Mesenteric fat pad (tissue), 1 donor: Measurements from ENCODE around the gene C4orf50. TPM values are rescaled to one million over a fixed set of nuclear protein-coding genes. Genes with fewer than 3 reads are reported as not detected.

Experiments used
- DNase-seq: peaks from one replicate; pipeline ENCODE4 v3.0.0-alpha.2; 2020; ENCODE audit warnings: low spot score
- long read RNA-seq: library from polyadenylated mRNA; unstranded; transcript quantifications from one replicate; pipeline ENCODE4 v2.0.0, GENCODE V29; 2020
- total RNA-seq: library from RNA; stranded (reverse); fragmentation: NEBNext Ultra II Directional; extraction: Animal tissue kit (Norgen Biotek cat#: 25700); gene quantifications from one replicate; pipeline ENCODE4 v1.2.1, GENCODE V29; 2021
- donor health status: DM: yes; HTN: yes; CAD: no.

The C4orf50 gene
- total RNA-seq = not detected
- long read RNA-seq, partial matches to known transcripts = 0 of 1 reads
- long read RNA-seq, other reads (novel, unspliced or antisense) = 1 of 1 reads

DNA sequence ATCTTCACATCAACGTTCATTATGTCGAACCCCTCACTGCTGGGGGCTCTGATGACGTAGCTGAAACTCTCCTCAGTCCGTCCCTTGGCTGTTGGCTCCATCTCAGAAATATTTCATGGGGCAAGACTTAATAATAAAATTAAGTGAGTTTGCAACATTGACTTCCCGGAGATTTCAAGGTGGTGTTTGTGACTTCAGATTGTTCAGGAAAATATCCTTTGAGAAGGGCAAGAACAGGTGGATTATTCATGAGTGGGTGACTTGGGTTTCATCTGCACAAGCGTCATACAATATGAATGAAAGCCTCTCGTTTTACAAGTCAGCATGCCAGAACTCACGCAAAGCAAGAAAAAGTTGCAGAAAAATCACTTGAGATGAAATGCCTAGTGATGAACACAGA is at the start of gene C4orf50:
C4orf50 (minus strand) TSS at position 101 of the 400 bp plus-strand sequence.
- no peak for DNase-seq

DNA sequence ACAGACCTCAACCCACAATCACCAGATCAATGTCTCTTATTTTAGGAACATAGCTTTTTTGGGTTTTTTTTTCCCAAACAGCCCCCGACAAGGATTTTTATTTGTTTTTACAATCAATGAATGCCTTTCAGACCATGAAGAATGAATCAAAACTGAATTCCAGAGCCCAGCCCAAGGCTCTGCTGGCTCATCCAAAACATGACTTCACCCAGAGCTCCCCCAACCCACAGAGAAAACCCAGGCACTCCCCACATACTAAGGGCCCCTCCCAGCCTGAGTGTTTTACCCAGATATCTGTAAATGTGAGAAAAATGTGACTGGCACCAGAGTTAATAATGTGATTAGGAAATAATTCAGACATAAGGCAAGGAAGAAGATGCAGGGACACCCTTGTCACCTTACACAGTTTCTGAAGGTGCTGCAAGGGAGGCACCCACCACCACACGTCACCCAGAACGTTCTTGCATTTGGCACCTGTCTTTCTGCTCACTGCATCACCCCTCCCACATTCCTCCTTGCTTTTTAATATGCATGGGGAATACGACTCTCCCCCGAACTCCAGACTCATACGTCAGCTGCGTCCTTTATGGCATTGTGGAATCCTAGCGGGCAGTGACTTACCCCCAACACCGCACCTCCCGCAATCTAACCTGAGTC is 47.8 kb upstream of the C4orf50 start:
- DNase-seq = no peak

DNA sequence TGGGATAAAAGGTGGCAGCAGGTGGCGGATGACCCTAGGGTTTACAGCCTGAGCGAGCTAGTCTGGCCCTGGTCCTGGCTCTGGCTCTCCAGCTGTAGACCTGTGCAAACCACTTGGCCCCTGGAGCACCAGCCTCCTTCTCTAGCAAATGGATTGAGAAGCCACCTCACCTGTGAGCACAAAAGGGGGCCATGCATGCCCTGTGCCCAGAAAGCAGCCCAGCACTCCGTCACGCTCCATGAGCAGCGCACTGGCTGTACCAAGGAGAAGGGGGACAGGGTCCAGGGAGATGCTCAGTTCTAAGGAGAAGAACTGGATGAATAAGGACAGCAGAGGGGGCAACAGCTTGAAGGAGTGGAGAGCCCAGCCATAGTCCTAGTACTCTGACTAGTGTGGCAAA is 46.9 kb upstream of the C4orf50 start:
- no peak for DNase-seq

DNA sequence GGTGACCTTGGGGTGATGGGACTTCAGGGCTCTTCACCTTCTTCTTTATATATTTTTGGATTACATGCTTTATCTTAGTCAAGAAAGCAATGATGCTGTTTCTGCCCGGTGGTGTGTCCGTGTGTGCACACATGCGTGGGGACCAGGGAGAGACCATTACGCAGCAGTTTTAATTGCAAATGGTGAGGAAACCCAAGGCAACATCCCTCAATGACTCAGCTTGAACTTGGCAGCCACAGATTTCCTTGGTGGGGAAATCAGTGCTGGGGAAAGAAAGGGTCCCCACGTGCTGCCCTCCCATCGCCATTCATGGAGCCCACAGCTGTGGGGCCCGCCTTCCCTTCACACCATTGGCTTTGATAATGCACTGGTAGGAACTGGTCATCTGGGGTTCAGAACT is 46.2 kb upstream of the C4orf50 start:
- DNase-seq = no peak

DNA sequence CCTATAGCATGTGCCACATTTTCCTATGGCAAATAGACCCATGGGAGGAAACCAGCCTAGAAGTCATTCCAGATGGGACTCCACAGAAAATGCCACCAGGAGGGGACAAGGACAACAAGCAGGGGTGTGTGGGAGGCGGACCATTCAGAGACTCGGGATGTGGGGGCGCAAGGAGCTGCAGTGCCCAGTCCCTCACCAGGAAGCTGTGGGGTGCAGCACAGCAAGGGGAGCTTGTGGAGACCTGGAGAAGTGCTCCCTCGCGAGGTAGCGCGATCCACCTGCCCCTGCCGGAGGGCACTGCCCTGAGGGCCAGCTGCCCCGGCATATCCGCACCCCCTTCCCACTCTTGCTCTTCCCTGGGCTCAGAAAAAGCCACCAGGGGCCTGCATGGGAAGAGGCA is 45.5 kb upstream of the C4orf50 start:
- no peak for DNase-seq

DNA sequence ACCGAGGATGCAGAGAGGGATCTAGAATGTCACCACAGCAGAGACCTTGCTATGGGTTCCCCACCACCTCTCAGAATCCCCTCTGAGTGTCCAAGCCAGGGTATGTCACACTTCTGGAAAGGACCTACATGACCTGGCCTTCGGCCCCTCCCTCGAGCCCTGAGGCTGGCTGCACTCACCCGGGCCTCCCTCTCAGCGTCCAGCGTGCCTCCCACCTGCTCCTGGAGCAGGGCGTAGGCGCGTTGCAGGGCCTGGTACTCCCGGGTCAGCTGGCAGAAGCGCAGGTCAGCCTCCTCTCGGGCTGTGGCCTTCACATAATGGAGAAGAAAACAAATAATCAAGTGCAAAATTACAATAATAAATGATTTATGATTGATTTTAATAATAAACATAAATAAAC is 43.9 kb upstream of the C4orf50 start:
- no peak for DNase-seq

DNA sequence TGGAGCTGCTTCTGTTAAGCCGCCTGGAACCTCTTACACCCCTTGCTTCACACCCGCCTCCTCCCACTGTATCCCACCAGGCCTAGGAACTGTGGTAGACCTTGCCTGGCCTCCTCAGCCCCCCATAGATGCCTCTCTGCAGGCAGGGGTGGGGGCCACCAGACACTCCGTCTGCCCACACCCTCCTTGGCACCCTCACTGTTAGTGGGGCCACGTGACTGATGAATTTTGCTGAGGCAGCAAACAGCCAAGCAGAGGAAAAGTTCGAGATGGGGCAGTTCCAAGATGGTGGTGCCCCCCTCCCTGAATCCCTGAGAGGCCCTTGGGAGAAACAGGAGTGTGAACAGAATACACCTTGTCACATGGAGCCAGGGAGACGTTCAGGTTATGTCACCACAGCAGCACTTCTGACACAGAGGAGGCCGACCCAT is 41.2 kb upstream of the C4orf50 start:
- no peak for DNase-seq

DNA sequence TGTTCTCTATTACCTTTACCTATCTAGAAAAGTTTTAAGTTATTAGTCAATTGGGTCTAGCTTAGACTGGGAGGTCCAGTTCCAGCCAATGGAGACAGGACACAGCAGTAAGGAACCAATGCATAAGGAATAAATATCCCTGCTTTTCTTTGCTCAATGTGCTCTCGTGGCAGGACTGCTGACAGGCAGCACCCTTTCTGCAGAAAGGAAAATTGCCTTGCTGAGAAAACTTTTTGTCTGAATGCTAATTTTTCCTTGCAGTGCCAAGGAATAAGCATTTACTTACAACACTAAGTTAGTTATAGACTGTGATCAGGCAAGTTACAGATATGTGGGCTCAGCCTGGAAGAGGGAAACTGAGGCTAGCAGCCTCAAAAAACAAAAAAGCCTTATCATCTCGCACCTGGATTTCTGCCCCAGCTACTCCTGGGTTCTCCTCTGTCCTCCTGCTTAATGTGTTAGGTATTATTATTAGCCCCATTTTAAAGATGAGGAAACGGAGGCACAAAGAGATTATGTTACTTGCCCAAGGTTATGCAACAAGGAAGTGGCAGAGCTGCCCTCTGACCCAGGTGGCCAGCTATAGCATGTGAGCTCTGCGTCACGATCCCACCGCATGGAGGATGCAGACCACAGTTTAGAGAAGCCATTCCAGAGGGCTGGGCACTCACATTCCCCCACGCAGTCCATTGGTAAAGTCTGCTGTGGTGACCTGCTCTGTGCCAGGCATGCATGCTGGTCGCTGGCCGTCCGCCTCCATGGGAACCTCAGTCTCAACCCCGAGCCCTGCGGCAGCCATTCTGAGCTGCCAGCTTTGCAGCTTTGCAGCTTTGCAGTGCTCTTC is 40.5 kb upstream of the C4orf50 start:
- no peak for DNase-seq

DNA sequence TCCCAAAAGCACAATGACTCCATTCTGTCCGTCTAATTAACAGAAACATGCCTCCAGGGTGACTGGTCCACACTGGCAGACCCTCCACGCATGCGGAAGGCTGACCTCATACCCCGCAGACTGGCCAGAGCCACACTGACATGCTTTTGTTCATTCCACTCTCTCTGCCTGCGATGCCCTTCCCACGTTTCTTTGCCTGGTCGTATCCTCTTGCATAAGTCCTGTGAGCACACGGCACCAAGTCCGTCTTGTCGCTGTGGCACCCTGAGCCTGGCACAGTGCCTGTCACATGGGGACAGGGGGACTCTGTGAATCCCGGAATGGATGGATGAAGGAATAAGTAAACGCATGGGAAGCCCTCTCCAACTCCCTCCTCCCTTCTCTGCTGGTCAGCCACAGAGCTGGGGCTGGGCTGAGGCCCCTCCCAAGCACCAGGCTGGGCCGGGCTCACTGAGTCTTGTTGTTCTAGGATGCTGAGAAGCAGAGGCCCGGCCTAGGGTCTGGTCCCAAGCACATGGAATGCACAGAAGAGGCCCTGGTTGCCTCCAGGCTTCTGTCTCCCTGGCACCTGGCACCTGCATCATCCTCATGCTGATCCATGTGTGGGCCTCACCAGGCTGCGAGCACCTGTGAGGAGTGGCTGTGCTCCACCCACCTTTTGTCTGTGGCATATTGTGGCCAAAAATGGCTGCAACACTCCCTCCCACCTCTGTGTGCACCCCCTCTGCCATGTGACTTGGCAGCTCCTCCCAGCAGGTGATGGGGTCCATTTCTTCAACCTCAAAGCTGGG is 38.9 kb upstream of the C4orf50 start:
- DNase-seq = no peak

DNA sequence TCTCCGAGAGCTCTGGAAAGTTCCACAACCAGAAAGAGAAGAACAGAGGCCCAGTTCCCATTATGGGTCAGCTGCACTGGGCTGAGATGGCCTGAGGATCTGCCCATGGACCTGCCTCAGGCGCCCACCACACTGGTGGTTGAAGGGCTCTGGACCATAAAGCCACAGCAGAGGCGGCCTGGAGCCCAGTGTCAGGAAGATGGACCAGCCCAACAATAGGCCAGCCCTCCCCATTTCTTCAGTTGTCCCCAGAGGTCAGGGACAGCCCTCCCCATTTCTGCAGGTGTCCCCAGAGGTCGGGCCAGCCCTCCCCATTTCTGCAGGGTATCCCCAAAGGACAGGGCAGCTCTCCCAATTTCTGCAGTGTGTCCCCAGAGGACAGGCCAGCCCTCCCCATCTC is 37.2 kb upstream of the C4orf50 start:
- no peak for DNase-seq

DNA sequence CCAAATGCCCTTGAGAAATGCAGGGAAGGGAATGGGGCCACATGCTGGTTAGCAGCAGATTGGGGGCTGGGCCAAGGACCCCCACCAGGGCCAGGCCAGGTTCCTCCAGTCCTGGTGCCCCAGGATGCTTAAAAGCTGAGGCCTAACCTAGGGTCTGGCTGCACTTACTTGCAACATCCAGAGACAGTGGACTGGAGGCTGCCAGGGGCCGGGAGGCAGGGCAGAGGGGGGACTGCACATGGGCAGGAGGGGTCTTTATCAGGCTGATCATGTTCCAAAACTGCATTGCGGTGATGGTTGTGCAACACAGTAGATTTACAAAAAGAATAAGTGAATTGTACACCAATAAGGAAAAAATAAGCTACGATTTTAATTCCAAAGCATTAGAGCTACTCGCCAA is 36.8 kb upstream of the C4orf50 start:
- no peak for DNase-seq

DNA sequence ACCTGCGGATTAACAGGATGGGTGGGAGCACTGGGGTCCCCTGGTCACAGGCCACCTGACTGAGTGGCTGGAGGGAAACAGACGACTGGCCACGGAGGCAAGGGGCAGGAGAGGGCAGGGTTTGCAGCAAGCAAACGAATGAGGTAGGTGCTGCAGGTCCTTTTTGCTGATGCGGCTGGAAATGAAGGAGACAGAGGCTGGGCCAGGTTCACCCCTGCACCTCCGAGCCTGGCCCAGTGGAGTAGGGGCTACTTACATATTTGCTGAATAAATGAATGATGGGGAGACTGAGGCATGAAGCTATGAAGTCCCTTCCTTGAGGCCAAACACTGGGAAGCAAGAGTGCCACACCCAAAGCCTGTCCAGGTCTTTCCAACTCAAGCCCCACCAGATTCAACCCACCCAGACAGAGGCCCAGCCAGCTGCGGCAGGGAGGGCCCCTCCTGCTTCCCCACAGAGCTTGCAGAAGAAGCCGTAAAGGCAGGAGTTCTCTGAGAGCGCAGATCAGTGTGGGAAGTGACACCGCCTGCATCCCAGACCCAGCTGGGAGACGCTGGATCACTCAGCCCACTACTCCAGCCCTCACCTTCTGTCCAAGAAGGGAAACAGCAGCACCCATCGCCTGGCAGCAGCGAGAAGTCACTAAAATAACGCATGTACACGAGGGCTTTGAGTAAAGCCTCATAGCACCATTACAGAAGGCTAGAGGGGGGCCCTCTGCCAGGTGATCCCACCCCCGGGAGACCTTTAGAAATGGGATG is 36.1 kb upstream of the C4orf50 start:
- DNase-seq = no peak

DNA sequence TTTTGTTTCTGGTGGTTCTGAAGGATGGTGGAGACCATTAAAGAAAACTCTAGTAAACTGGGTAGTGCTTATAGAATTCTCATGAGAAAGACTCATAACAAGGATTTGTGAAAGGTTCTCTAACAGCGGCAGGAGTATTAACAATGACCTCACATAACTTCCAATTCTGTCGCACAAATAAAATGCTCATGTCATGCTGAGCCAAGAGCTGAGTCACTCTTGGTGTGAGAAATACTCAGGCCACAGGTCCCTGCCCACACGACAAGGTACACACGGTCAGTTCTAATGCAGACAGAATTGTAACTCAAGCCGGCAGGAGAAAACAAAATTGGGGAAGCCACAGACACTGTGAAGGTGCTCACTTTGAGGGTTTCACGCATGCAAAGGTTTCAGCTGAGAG is 34.4 kb upstream of the C4orf50 start:
- no peak for DNase-seq

DNA sequence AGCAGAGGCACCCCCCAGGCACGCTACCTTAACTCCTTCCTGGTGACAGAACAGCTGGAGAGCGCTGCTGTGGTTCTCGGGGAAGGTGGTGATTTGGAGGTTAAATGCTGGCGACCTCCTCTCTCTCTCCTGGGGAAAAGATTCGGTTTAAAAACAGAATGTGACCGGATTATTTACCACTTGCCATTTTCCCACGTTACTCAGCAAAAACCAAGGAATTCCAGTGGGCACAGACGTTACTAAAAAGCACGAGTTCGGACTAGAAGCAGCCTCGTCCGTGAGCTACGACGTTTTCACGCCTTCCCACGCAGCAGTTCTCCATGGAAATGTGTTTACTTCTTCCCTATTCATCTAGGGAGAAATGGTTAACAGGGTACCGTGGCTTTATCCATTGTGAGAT is 32.3 kb upstream of the C4orf50 start:
- no peak for DNase-seq

DNA sequence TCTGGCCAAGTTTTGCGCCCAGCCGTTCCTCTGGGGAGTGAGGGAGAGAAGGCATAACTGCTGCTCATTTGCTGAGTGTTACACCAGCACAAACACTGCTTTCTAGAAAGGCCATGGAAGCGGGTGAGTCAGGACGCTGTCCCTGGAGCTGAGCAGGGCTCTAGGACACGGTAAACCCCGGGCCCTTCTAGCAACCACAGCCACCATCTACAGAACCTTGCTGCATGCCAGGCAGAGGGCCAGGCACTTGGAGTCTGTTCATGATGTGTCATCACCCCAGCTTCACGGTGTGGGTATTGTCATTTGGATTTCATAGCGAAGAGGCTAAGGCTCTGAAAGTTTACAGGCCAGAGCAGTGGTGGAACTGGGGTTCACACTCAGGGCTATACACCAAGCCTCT is 31.8 kb upstream of the C4orf50 start:
- no peak for DNase-seq

DNA sequence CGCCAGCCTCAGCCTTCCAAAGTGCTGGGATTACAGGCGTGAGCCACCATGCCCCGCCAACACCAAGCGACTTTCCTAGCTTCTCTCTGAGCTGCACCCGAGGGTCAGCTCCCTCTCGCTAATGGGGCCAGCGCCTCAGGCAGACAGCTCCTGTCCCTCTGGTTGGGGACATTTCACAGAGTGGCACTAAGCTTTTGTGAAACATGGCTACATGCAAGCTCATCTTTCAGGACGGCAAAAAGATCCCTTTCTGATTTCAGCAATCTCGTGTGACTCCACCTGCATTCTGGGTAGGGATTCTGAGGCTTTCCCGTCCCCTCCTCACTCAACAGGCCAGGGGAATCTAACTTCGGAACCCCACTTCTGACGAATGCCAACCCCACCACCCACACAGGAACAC is 31.0 kb upstream of the C4orf50 start:
- DNase-seq = no peak

DNA sequence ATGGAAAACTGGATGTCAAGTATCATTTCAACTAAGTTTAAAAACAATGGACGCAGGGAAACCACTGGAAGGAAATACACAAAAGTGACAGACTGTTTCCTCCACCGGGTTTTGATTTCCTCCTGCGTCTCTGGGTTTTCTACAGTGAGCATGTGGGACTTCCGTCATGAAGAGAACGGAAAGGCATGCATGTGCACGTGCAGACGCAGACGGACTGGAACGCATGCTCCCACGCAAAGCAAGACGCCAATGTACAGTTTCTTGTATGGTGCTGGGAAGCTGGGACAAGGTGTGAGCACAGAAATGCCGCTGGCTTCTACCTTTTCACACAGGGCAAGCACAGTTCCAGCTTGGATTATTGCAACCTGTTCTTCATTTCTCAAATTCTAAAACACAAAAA is 30.3 kb upstream of the C4orf50 start:
- DNase-seq = no peak

DNA sequence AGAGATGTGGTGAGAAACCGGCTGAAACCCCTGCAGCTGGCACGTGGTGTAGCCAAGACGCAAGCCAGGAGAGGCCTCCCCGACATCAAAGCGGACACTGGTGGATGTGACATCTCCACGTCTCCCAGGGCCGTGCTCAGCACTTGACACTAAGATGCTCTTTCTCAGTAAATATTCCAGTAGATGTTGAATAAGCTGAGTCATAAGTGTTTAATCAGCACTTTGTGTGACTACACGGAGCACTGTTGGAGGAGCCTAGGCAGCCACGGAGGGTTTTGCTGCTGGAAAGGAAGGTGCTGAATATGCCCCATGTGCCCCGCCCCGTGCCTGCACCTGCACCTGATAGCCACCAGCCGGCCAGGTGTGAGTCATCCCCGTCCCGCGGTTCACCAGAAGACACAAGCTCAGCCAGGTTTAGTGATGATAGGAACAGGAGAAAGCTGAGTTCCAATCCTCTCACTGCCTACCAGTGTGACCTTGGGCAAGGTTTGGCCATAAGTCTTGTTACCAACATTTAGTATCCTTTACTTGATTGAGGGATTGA is 29.0 kb upstream of the C4orf50 start:
- no peak for DNase-seq

DNA sequence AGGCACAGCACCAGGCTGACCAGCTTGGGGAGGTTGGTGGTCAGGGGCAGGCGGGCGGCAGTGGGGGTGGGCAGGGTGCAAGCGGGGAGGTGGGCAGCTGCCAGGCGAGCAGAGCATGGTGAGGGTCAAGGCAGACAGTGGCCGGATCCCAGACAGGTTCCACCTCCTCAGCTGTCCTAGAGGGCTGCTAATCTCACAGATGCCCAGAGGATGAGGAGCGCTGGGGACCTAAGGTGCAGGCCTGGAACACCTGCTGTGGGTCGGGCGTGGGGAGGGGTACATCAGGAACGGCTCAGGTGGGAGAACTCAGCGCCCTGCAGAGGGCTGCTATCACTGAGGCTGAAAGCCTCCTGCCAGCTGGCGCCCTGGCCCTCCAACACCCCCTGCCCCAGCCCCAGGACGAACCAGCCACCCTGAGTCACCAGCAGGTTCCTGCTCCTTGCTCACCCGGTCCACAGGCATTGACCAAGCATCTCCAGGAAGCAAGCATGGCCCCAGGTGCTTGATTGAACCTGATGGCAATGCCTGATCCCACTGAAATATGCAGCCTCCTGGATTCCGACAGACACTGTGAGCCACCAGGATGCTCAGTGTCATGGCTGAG is 28.4 kb upstream of the C4orf50 start:
- DNase-seq = no peak

DNA sequence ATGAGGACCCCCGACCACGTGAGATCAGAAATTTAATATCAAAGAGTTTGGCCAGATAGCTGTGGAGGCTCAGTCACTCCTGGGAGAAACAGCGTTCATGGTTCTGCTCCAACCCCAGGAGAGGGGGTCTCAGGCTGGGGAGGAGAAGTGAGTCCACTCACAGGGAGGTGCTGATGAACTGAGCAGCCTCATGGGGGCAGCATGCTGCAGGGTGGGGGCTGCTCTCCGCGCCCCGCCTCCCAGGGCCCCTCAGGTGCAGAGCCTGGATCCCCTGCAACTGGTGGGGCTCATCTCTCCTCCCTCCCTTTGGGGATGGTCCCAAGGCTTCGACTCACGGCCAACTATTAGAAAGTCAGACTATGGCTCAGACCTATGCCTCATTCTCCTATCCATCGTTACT is 26.6 kb upstream of the C4orf50 start:
- no peak for DNase-seq

DNA sequence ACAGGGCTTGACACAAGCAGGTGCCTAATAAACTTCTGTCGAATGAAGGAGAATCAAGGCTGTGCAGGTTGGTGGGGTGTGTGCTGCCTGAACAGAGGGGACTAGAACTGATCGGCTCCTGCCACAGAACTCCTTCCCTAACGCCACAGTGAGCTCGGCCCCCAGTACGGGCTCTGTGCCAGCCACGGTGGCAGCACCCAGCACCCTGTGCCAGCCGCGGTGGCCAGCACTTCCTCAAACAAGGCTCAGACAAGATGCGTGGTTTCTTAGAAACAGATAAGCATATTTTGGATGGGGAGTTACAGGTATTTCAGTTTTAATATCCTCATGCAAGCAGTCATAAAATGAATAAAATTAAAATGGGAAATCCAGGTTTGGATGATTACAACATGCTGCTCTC is 26.0 kb upstream of the C4orf50 start:
- DNase-seq = no peak
